ENCODE data around the gene DNM3.

DNA sequence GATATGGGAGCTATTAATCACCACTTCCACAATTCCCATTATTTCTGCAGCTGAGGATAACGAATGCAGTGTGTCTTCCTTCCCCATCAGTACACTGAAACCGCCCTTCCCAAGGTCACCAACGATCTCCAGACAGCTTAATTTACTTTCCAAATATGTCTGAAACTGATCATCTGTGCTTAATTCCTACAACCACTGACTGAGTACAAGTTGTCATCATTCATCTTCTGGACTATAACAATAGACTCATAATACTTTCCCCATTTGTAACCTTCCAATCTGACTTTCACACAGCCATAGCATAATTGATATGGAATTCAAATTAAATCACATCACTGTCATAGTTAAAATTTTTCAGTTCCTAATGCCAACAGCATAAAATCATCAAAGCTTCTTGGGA lies 17.4 kb downstream of the DNM3 start:
- TF ChIP-seq, protein P1, sequence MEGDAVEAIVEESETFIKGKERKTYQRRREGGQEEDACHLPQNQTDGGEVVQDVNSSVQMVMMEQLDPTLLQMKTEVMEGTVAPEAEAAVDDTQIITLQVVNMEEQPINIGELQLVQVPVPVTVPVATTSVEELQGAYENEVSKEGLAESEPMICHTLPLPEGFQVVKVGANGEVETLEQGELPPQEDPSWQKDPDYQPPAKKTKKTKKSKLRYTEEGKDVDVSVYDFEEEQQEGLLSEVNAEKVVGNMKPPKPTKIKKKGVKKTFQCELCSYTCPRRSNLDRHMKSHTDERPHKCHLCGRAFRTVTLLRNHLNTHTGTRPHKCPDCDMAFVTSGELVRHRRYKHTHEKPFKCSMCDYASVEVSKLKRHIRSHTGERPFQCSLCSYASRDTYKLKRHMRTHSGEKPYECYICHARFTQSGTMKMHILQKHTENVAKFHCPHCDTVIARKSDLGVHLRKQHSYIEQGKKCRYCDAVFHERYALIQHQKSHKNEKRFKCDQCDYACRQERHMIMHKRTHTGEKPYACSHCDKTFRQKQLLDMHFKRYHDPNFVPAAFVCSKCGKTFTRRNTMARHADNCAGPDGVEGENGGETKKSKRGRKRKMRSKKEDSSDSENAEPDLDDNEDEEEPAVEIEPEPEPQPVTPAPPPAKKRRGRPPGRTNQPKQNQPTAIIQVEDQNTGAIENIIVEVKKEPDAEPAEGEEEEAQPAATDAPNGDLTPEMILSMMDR (IDR thresholded peaks at IDR 0.05; ENCODE audit: low read depth, low read length): no peak
- TF ChIP-seq, protein P2, sequence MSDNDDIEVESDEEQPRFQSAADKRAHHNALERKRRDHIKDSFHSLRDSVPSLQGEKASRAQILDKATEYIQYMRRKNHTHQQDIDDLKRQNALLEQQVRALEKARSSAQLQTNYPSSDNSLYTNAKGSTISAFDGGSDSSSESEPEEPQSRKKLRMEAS (IDR thresholded peaks at IDR 0.05; ENCODE audit: low read depth, low read length): no peak
